GM12878 (cell line): ENCODE data around the gene CREG1. TPM values are rescaled to one million over a fixed set of nuclear protein-coding genes. Genes with fewer than 3 reads are reported as not detected.

Experiments
- ATAC-seq: fragments of 200-7000 bp; cut with Tn5 transposase; 3 replicates; pipeline ENCODE4 v1.9.1; 2020; ENCODE audit warnings: mild to moderate bottlenecking, moderate library complexity
- BruUV-seq: library from RNA; stranded (reverse); fragments of 400-500 nt; replicated peaks from 2 replicates; lab custom pipeline; 2021; lab: Mats Ljungman, UMichigan
- CTCF ChIA-PET: fragments of 300-600 bp; sonication (Branson Sonifier 250); formaldehyde crosslinking; extraction: SDS; loops from one replicate; lab custom pipeline; 2021; ENCODE audit warnings: inconsistent platforms; lab: Yijun Ruan, JAX
- POLR2A ChIA-PET: fragments of 350-600 bp; formaldehyde crosslinking; extraction: SDS; loops from one replicate; lab custom pipeline; 2021; ENCODE audit warnings: inconsistent platforms; lab: Charles Lee
- RAD21 ChIA-PET: fragments of 300-600 bp; sonication (Branson Sonifier 250); formaldehyde crosslinking; loops from one replicate; lab custom pipeline; 2023; ENCODE audit warnings: antibody characterized with exemption; ENCODE audit not compliant: unreplicated experiment; lab: Charles Lee
- SMC1A ChIA-PET: fragments of 300-600 bp; sonication (Branson Sonifier 250); formaldehyde crosslinking; loops from one replicate; lab custom pipeline; 2023; ENCODE audit not compliant: unreplicated experiment, uncharacterized antibody; lab: Charles Lee
- DNase-seq: peaks from one replicate; pipeline ENCODE4 v3.0.0-alpha.2; 2011; ENCODE audit warnings: low read depth, low spot score
- FAIRE-seq: peaks from 3 replicates; lab custom pipeline; 2011; peaks lifted over from hg19 to GRCh38; lab: Jason Lieb, UNC
- H2AFZ ChIP-seq: 2 replicates; pipeline ENCODE4 v1.6.0; 2011; ENCODE audit warnings: low read depth, low read length, control low read depth; ENCODE audit not compliant: control insufficient read depth
- H3K27ac ChIP-seq: 2 replicates; pipeline ENCODE4 v1.5.1; 2011; ENCODE audit warnings: control low read depth; ENCODE audit not compliant: control insufficient read depth, insufficient read depth
- H3K27me3 ChIP-seq, 2 experiments: replicated peaks in 1 of 2; 2 replicates each; pipeline versions ENCODE4 v1.6.0 to v1.6.1; 2011; ENCODE audit warnings: low read length in 1 of 2; ENCODE audit not compliant: control insufficient read depth in 2 of 2, insufficient read depth in 2 of 2
- H3K36me3 ChIP-seq, 2 experiments: 2 replicates each; pipeline ENCODE4 v1.5.1; 2011; ENCODE audit warnings: low read length in 1 of 2; ENCODE audit not compliant: control insufficient read depth in 2 of 2, insufficient read depth in 2 of 2
- H3K4me1 ChIP-seq: 2 replicates; pipeline ENCODE4 v1.6.1; 2011; ENCODE audit warnings: mild to moderate bottlenecking, low read length, moderate library complexity, mixed read lengths; ENCODE audit not compliant: control insufficient read depth, insufficient read depth
- H3K4me2 ChIP-seq: 2 replicates; pipeline ENCODE4 v1.6.0; 2011; ENCODE audit warnings: control low read depth; ENCODE audit not compliant: control insufficient read depth, insufficient read depth
- H3K4me3 ChIP-seq: fragments of 200-600 bp; sonication (generic); 2 replicates; pipeline ENCODE4 v1.5.1; 2016
- H3K79me2 ChIP-seq: 2 replicates; pipeline ENCODE4 v1.6.0; 2011; ENCODE audit warnings: low read length; ENCODE audit not compliant: control insufficient read depth, insufficient read depth
- H3K9ac ChIP-seq: 2 replicates; pipeline ENCODE4 v1.8.0; 2011; ENCODE audit warnings: low read length, control low read depth, mixed read lengths; ENCODE audit not compliant: control insufficient read depth, insufficient read depth
- H3K9me3 ChIP-seq: replicated peaks from 3 replicates; pipeline ENCODE4 v1.5.1; 2011; ENCODE audit warnings: mild to moderate bottlenecking, low read length; ENCODE audit not compliant: control insufficient read depth, insufficient read depth
- H4K20me1 ChIP-seq: 2 replicates; pipeline ENCODE4 v1.6.0; 2011; ENCODE audit not compliant: control insufficient read depth, insufficient read depth
- ATF3 ChIP-seq: IDR thresholded peaks from 2 replicates; pipeline ENCODE4 v1.6.1; 2011; ENCODE audit warnings: low read depth, mild to moderate bottlenecking, low read length, moderate library complexity, borderline replicate concordance; ENCODE audit errors: extremely low read depth
- BCL11A ChIP-seq: IDR thresholded peaks from 2 replicates; pipeline ENCODE4 v1.6.1; 2011; ENCODE audit warnings: low read depth, low read length
- CEBPB ChIP-seq, 2 experiments: fragments of 150-350 bp in 1 of 2; IDR thresholded peaks; 2 replicates each; pipeline ENCODE4 v1.6.1; 2012 to 2014; ENCODE audit warnings: low read depth in 2 of 2, low read length in 2 of 2, borderline replicate concordance in 1 of 2, inconsistent platforms in 1 of 2
- EGR1 ChIP-seq, 2 experiments: IDR thresholded peaks; 1 replicate in 1 of 2; 2 replicates in 1 of 2; pipeline ENCODE4 v1.6.1; 2011 to 2012; ENCODE audit warnings: low read depth in 2 of 2, low read length in 2 of 2, borderline replicate concordance in 1 of 2, mild to moderate bottlenecking in 1 of 2, moderate library complexity in 1 of 2
- HDGF ChIP-seq: fragments of 450-650 bp; IDR thresholded peaks from 2 replicates; pipeline ENCODE4 v1.6.1; 2016; ENCODE audit warnings: antibody characterized with exemption
- IRF5 ChIP-seq: fragments of 450-650 bp; IDR thresholded peaks from 2 replicates; pipeline ENCODE4 v1.6.1; 2017; ENCODE audit warnings: borderline replicate concordance
- JUND ChIP-seq: IDR thresholded peaks from 2 replicates; pipeline ENCODE4 v1.6.1; 2012; ENCODE audit warnings: low read depth, mild to moderate bottlenecking, low read length, improper control_type of control experiment, moderate library complexity
- MLLT1 ChIP-seq: fragments of 450-650 bp; IDR thresholded peaks from 2 replicates; pipeline ENCODE4 v1.6.1; 2016; ENCODE audit warnings: mild to moderate bottlenecking
- POU2F2 ChIP-seq: IDR thresholded peaks from 3 replicates; pipeline ENCODE4 v1.6.1; 2011; ENCODE audit warnings: low read depth, mild to moderate bottlenecking, low read length, borderline replicate concordance
- SMAD1 ChIP-seq: fragments of 450-650 bp; IDR thresholded peaks from 2 replicates; pipeline ENCODE4 v1.6.1; 2018; ENCODE audit warnings: mild to moderate bottlenecking, low read depth; ENCODE audit not compliant: partially characterized antibody
- SMAD5 ChIP-seq: IDR thresholded peaks from 2 replicates; pipeline ENCODE4 v1.6.1; 2016; ENCODE audit warnings: antibody characterized with exemption, low read depth
- USF2 ChIP-seq: IDR thresholded peaks from 2 replicates; pipeline ENCODE4 v1.6.1; 2011; ENCODE audit warnings: low read depth, low read length, improper control_type of control experiment, borderline replicate concordance
- ZNF207 ChIP-seq: fragments of 450-650 bp; IDR thresholded peaks from 2 replicates; pipeline ENCODE4 v1.6.1; 2014; ENCODE audit warnings: antibody characterized with exemption, mild to moderate bottlenecking, borderline replicate concordance
- ZNF24 ChIP-seq: fragments of 450-650 bp; IDR thresholded peaks from 2 replicates; pipeline ENCODE4 v1.6.1; 2017; ENCODE audit warnings: antibody characterized with exemption, mild to moderate bottlenecking
- ZNF384 ChIP-seq: IDR thresholded peaks from 2 replicates; pipeline ENCODE4 v1.6.1; 2012; ENCODE audit warnings: low read depth, mild to moderate bottlenecking, low read length, improper control_type of control experiment, borderline replicate concordance
- ZNF687 ChIP-seq: fragments of 450-650 bp; IDR thresholded peaks from 2 replicates; pipeline ENCODE4 v1.6.1; 2017; ENCODE audit warnings: mild to moderate bottlenecking, moderate library complexity
- WGBS: methylation state at CpG from one replicate; pipeline ENCODE4 v1.1.6; 2016; ENCODE audit warnings: low lambda C conversion rate; ENCODE audit not compliant: insufficient replicate concordance, insufficient coverage; ENCODE audit errors: missing lambda C conversion rate; 5-methylcytosine and 5-hydroxymethylcytosine counted together
- in situ Hi-C: fragments of 300-500 bp; cut with MboI; formaldehyde crosslinking; loops from 9 replicates; pipeline ENCODE4 v1.14.3; 2018; ENCODE audit warnings: mixed read lengths
- intact Hi-C: fragments of 100-400 bp; cut with micrococcal nuclease; formaldehyde crosslinking; loops from one replicate; pipeline ENCODE4 v1.14.2; 2022; ENCODE audit not compliant: unreplicated experiment
- polyA plus RNA-seq, 11 experiments: library from polyadenylated mRNA; depleted of rRNA in 4 of 11; unstranded in 6 of 11; stranded (reverse) in 5 of 11; fragments of >200 nt; fragmentation: Nextera tagmentation in 4 of 11; fragmentation: Illumina TruSeq in 1 of 11; extraction: Ambion mirVana in 4 of 11; extraction: Trizol in 1 of 11; gene quantifications; 1 replicate in 1 of 11; 2 replicates in 10 of 11; pipeline versions ENCODE4 v1.2.1 to v1.2.3, GENCODE V29; 2011 to 2016; ENCODE audit warnings: inconsistent platforms in 2 of 11, missing spikeins in 2 of 11, low read depth in 1 of 11
- total RNA-seq, 4 experiments: library from RNA; depleted of rRNA in 3 of 4; stranded (reverse); fragments of >200 nt in 3 of 4; fragmentation: Illumina TruSeq in 1 of 4; extraction: Trizol in 1 of 4; gene quantifications; 2 replicates each; pipeline versions ENCODE4 v1.2.1 to v1.2.3, GENCODE V29; 2013 to 2021

CREG1 gene
- total and polyA plus RNA-seq, 10 of the 15 experiments (the other 5 are each of a cell fraction or from before 2014, with no cell fraction given) = 5.3 to 43.8 (median 22.1) TPM

GRCh38 chr1:167579986-167580385 lies 26.4 kb upstream of the CREG1 start:
- ChIA-PET CTCF (no interaction called here), POLR2A (no interaction called here), RAD21 (no interaction called here), SMC1A (no interaction called here)
- DNase-seq = no peak
- H3K36me3 ChIP-seq = no peaks in the 10 kb centered on the region
- H3K9me3 ChIP-seq = no peaks in the 10 kb centered on the region
- no peaks in the 10 kb centered on the region for H3K4me1 ChIP-seq
- no peak overlapping the region for H3K4me3 ChIP-seq
- no peak for FAIRE-seq
- ATAC-seq = no peak
- no TSS peak for BruUV-seq
- H3K79me2 ChIP-seq = no peaks in the 10 kb centered on the region
- 0 out of 4 replicates have a peak, but pooled peaks cover 0 to 1% of the 10 kb centered on the region in 2 experiments for H3K27me3 ChIP-seq
- no peaks in the 10 kb centered on the region for H4K20me1 ChIP-seq
- H3K27ac ChIP-seq = no peak overlapping the region
- intact Hi-C loops = no loop called here
- H3K4me2 ChIP-seq = no peak overlapping the region
- TF ChIP-seq ZNF207 (no peak), IRF5 (no peak), ZNF384 (no peak), HDGF (no peak), EGR1 (IDR thresholded peaks at IDR 0.05; ENCODE audit: borderline replicate concordance in 1 of 2, low read depth in 2 of 2, low read length in 2 of 2) (no peak), MLLT1 (no peak), JUND (no peak), SMAD5 (no peak), SMAD1 (no peak), POU2F2 (no peak), BCL11A (no peak), CEBPB (IDR thresholded peaks at IDR 0.05; ENCODE audit: borderline replicate concordance in 1 of 2, low read depth in 2 of 2, low read length in 2 of 2) (no peak), ATF3 (no peak), USF2 (no peak), ZNF24 (no peak), ZNF687 (no peak)
- in situ Hi-C loops = no loop called here
- 39% methylated on average over 4 of the region's 4 CpGs for WGBS
- H3K9ac ChIP-seq = no peak overlapping the region
- no peak overlapping the region for H2AFZ ChIP-seq
